Renal pelvis (tissue), 4 donors: Measurements from ENCODE around the gene WFIKKN2. TPM values are rescaled to one million over a fixed set of nuclear protein-coding genes. Genes with fewer than 3 reads are reported as not detected.
"Not testable (repeated sequence)": the region's sequence is repeated elsewhere in the genome, so short reads cannot be mapped to it uniquely, and the experiment has no call there.

Experiments
- DNase-seq: peaks from one replicate; pipeline ENCODE4 v3.0.0-alpha.2; 2013
- polyA plus RNA-seq, 3 donors: library from polyadenylated mRNA; unstranded; fragments of 120-200 nt; gene quantifications; one replicate each; pipeline ENCODE4 v1.2.1, GENCODE V29; 2013; ENCODE audit not compliant: insufficient read length in 3 of 3

The WFIKKN2 gene
- polyA plus RNA-seq, 3 donors, result 0.70 to 1.2 (median 1.1) TPM

DNA sequence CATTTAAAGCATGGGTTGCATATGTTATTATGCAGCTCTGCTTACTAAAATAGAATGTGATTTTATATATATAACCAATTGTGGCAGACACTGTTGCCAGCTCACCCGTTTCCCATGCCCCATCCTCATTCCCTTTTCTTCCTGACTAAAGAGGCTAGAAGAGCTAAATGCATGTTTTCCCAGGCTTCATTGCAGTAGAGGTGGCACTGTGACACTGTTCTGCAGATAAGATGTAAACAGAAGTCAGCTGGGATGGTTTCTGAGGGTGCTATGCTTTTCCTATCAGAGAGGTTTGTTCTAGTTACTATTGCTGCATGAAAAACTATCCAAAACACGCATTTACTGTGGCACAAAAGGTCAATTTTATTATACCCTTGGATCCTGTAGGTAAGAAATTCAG is 36.5 kb downstream of the WFIKKN2 start:
- DNase-seq, result no peak

DNA sequence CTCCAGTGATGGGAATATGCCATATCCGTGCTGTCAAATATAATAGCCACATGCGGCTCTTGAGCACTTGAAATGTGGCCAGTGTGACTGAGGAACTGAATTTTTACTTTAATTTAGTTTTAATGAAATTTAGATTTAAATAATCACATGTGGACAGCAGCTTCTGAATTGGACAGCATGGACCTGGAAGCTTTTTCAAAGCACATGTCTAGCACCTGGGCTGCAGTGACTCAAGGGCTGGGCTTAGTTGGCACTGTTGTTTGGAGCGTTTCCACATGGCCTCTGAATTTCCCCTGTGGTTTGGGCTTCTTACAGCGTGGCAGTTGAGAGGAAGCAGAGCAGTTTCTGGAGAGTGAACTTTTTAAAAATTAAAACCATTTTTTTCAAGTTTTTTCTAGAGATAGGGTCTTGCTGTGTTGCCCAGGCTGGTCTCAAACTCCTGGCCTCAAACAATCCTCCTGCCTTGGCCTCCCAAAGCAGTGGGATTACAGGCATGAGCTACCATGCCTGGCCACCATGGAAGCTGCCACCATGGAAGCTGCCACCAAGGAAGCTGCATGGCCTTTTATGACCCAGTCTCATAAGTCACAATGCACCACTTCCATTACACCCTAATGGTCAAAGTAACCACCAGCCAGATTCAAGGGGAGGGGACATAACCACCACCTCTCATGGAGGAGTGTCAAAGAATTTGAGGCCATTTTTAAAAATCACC is 37.5 kb downstream of the WFIKKN2 start:
- DNase-seq, result no peak

DNA sequence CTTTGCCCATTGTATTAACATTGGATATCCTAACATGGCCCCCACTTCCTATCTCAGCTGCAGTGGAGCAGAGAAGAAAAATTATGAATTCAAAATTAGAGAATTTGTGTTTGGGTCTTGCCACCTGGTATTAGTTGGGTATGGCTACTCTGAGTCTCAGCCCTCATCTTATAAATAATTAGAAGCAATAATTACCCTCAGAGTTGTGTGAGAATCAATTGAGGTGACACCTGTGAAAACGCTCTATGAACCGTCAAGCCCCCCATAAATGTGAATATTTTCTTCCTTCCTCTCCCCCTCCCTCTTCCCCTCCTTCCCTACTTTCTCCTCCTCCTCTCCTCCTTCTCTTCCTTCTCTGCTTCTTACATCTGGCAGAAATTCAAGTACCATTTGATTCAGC is 39.7 kb downstream of the WFIKKN2 start:
- DNase-seq, result no peak

DNA sequence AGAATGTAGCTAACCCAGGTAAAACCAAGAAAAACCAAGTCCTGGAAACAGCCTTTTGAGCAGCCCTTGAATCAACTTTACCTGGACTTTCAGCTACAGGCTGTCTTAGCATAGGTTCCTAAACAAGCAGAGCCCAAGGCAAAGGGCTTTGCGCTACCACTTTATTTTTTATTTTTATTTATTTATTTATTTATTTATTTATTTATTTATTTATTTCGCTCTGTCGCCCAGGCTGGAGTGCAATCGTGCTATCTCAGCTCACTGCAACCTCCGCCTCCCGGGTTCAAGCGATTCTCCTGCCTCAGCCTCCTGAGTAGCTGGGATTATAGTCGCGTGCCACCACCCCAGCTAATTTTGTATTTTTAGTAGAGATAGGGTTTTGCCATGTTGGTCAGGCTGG is 41.7 kb downstream of the WFIKKN2 start:
- not testable (repeated sequence) for DNase-seq

DNA sequence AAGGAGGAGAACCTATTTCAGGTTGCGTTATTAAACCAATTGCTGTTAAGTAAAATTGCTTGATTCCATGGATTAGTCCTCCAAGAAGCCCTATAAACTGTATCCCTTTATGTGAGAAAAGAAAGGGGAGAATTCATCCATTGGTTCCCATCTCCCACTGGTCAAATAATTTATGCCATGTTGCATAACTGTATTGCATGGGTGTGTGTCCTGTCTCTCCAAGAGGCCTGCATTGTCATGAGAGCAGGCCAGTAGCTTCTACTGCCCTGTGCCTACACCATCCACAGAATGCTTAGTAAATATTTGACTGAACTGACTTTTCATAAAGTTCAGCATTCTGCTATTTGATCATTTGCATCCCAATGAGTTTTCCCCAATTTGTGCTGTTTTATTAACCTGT is 42.5 kb downstream of the WFIKKN2 start:
- no peak for DNase-seq

DNA sequence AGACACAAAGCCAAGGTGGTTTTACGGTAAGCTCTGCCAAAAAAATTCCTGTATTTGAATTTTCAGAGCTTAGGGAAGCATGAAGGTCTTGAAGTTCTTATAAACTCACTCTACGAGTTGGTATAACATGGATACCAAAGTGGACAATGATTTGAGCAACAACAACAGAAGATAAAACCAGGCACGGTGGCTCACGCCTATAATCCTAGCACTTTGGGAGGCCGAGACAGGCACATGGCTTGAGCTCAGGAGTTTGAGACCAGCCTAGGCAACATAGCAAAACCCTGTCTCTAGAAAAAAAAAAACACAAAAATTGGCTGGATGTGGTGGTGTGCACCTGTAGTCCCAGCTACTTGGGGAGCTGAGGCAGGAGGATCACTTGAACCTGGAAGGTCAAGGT is 43.7 kb downstream of the WFIKKN2 start:
- no peak for DNase-seq

DNA sequence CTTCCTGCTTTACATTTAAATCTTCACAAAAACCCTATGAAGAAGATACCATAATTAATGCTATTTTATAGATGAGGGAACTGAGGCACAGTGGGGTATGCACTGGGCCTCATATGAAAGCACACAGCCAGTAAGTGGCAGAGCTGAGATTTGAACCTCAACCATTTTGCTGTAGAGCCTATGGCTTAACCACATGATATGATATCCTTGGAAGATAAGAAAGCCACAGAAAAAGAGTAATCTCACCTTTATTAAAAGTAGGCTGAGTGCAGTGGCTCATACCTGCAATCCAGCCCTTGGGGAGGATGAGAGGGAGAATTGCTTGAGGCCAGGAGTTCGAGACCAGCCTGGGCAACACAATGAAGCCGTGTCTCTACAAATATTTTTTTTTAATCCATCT is 45.8 kb downstream of the WFIKKN2 start:
- no peak for DNase-seq

DNA sequence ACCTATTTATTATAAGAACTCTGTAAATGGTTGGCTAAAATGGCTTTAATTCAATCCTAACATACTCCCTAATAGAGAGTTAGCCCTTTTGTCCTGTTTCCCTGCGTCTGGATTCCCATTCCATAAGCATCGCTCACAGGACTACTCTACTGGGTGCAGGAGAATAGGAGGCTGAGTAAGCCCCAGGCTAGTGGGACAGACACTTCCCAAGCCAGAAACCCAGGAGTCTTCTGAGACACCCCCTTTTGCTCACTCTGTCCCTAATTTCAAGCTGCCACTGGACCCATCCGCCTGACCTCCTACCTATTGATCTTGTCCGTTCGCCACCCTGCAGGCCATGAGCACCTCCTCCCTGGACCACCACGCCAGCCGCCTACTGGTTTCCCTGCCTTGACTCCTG is 47.5 kb downstream of the WFIKKN2 start:
- no peak for DNase-seq

DNA sequence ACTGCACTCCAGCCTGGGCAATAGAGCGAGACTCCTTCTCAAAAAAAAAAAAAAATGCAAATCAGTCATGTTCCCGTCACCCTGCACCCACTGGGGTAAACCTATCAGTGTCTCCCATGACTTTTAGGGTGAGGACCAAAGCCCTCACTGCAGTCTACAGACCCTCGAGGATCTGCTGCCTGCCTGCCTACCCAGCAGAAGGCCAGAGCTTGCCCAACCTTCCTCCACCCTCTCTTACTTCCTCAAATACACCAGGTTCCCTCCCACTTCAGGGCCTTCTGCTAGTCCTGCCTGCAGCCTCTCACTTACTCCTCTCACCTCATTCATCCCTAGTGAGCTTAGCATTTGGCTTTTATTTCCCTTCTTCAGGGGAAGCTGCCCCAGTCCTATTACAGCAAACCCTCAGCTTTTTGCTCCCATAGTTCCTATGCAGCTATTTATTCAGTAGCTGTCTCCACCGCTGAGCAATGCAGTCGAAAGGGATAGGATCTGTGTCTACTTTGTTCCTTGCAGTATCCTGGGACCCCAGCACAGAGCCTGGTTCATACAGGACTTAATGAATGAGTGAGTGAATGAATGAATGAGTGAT is 48.6 kb downstream of the WFIKKN2 start:
- DNase-seq, result no peak

DNA sequence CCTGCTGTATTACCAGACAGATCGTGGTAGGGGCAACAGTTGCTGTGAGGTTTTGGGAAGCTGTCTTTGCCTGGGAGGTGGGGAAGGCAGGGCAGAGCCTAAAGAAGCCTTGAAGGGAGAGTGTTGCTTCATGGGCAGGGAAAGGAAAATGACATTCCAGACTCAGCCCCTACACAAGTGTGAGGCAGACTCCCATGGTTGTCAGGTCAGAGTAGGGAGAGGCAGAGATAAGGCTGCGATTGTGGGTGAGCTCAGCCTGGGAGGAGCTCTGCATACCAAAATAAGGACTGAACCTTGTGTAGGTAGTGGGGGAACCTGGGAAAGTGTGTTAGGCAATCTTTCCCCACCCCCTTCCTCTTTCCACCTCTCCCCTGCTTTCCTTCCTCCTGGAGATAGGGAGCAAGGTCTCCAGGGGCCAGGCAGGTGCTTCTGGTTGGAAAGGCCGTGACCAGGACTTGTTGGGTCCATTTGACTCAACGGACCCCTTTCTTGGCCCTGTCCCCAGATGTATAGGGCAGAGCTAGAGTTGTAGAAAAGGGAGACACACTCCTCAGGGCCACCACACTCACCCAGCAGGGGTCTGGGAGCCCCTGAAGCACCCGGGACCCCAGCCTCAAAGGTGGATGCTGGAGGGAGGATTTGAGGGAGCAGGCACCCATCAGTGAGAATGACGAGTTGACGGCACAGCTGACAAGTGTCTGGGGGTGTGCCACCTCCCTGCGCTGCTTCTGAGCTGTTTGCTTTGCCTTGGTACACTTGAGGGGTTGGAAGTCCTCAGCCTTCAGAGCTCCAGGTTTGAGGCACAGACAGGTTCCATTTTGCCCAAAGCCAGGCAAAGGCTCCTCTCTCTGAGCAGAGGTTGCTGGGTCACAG is 49.3 kb downstream of the WFIKKN2 start:
- DNase-seq, result no peak

DNA sequence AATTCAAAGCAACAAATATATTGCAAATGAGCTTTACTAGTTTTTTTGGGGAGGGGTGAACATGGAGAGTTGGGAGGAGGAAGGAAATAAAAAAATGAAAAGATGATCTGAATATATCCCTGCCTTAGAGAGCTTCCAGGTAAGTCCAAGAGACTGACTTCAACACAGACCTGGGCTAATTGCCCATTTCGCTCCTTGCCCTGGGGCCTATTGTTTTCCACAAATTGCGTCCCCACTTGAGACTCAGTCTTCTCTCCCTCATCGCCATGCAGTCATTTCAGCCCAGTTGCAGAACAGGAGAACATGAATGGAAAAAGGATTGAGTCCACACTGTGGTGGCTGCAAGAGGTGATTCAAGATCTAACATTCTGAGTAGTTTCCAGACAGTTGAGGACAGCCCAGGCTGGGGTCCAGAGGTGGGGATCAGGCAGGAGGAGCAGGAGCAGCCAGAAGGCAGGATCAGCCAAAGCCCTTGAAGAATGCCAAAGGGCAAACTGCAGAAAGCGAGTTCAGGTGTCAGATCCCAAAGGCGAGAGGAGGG is 52.4 kb downstream of the WFIKKN2 start:
- DNase-seq, result no peak

DNA sequence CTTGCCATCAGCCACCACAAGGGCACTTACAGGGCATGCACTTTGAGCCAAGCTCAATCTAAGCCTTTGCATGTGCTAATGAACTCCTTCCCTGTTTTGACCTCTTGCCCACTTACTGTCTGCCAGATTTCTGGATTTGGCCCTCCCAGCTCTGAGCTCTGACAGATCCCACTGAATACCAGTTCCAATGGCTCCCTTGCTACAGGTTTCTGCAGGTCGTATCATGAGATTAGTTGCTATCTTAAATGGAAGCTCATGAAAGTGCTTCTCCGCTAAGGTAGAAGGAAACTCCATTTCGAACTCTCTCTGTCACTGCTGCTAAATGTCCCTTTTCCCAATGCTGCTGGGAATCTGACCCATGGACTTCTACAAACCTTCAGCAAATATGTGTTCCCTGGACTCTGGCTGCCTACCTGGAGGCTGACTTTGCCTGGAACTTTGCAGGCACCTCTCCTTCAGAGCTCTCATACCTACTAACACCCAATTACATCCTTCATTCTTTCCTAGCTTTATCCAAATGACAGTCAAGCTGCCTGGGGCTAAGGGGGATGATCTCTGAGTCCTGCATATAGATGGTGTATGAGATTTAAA is 54.2 kb downstream of the WFIKKN2 start:
- DNase-seq, result no peak

DNA sequence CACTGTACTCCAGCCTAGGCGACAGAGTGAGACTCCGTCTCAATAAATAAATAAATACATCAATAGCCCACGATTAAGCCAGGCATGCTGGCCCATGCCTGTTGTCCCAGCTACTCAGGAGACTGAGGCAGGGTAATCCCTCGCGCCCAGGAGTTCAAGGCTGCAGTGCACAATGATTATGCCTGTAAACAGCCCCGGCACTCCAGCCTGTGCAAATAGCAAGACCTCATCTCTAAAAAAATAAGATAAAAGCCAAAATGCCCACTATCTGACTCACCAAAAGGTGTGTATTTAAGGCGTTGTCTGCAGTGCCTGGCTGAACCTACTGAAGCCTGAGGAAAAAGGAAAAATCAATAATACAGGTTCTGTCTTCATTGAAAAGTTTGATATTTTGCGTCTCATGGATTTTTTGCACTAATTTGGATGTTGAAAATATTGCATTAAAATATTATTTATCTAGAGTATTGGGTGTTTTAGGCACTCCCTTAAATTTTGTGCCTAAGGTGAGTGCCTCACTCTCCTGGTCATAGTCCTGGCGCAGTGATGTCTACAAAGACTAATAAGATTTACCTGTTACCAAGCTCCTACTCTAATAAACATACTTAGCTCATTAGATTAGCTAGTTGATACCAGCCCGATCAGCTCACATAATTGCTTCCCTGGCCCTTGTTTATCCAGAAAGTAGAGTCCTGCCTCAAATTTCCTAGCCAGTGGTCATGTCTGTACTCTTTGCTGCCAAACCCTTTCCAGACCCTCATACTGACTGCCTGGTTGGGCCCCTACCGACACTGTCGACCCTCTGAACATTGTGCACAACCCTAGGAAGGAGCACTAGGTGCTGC is 55.5 kb downstream of the WFIKKN2 start:
- no peak for DNase-seq

DNA sequence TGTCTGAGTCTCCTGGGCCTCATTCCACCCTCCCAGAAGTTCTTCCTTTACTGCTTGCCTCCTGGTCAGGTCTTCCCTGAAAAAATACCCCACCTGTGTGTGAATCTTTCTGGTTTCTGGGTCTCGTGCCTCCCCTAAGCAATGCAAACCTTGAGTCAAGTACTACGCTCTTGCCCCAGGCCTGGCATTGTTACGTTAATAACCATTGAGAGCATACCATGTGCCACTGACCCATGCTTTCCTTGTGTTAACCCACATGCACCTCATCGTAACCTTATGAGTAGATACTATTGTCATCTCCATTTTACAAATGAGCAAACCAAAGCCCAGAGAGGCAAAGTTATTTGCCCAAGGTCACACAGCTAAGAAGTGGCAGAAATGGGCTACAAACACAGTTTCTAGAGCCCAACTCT is 56.2 kb downstream of the WFIKKN2 start:
- DNase-seq, result no peak

Other genes starting within 250 kb of the WFIKKN2 start
- gene ABCC3, start 200.7 kb upstream of the WFIKKN2 start, polyA plus RNA-seq, result 10 to 100 TPM in 2 of 3 donors, 1 to 10 TPM in 1; 8.7 to 22.2 (median 21.2) TPM
- gene ANKRD40, start 127.7 kb upstream of the WFIKKN2 start, polyA plus RNA-seq, result 10 to 100 TPM; 36.8 to 46.3 (median 45.6) TPM
- gene LUC7L3, start 116.0 kb upstream of the WFIKKN2 start, polyA plus RNA-seq, result 100 to 1,000 TPM; 539 to 647 (median 601) TPM
- under 1 TPM; 0.13 to 0.35 (median 0.30) TPM for gene ANKRD40CL, start 68.1 kb upstream of the WFIKKN2 start, polyA plus RNA-seq
- 10 to 100 TPM; 37.2 to 40.2 (median 40.2) TPM for gene TOB1, start 30.8 kb downstream of the WFIKKN2 start, polyA plus RNA-seq